NCI-H1417 (cell line): ENCODE results near the gene NKD2.

Experiments
- DNase-seq, 3 experiments: peaks; one replicate each; lab custom pipeline; 2025; lab: John Stamatoyannopoulos, UW

The NKD2 gene

GRCh38 chr5:1030801-1031271 is 22.2 kb downstream of the NKD2 start:
- no peak for DNase-seq

GRCh38 chr5:1031306-1031959 is 22.8 kb downstream of the NKD2 start:
- no peak for DNase-seq

- no peak for DNase-seq
Observed at GRCh38 chr5:1032011-1032410, 23.4 kb downstream of the NKD2 start.

- no peak for DNase-seq
Observed at GRCh38 chr5:1032551-1033027, 24.0 kb downstream of the NKD2 start.

- no peak for DNase-seq
Observed at GRCh38 chr5:1033178-1033577, 24.6 kb downstream of the NKD2 start.

- DNase-seq: no peak
Observed at GRCh38 chr5:1033606-1034420, 25.2 kb downstream of the NKD2 start.

GRCh38 chr5:1034421-1034905 is 25.9 kb downstream of the NKD2 start:
- no peak for DNase-seq

- no peak for DNase-seq
Observed at GRCh38 chr5:1034986-1035385, 26.4 kb downstream of the NKD2 start.

GRCh38 chr5:1035421-1036405 is 27.1 kb downstream of the NKD2 start:
- no peak for DNase-seq

GRCh38 chr5:1036504-1037122 is 28.0 kb downstream of the NKD2 start:
- no peak for DNase-seq

GRCh38 chr5:1037123-1037670 is 28.6 kb downstream of the NKD2 start:
- DNase-seq: no peak

- DNase-seq: no peak
Observed at GRCh38 chr5:1037671-1038416, 29.2 kb downstream of the NKD2 start.

GRCh38 chr5:1038417-1039209 is 30.0 kb downstream of the NKD2 start:
- no peak for DNase-seq

GRCh38 chr5:1039210-1039548 is 30.6 kb downstream of the NKD2 start:
- DNase-seq: no peak

- no peak for DNase-seq
Observed at GRCh38 chr5:1039706-1040260, 31.2 kb downstream of the NKD2 start.

- DNase-seq: no peak
Observed at GRCh38 chr5:1040571-1040970, 32.0 kb downstream of the NKD2 start.

- DNase-seq: no peak
Observed at GRCh38 chr5:1041225-1042143, 32.9 kb downstream of the NKD2 start.

- no peak for DNase-seq
Observed at GRCh38 chr5:1042626-1043025, 34.0 kb downstream of the NKD2 start.
